ENCODE measurements around the gene VDR. TPM values are rescaled to one million over a fixed set of nuclear protein-coding genes. Genes with fewer than 3 reads are reported as not detected.
A peak's percentile ranks its signal among the peaks of the same experiment; 100 is the strongest.

VDR gene
- total RNA-seq, 3 donors from 2014 or later, result 1.6 to 41.7 (median 16.1) TPM

GRCh38 chr12:47868041-47868440, 36.8 kb downstream of the VDR start:
- Histone ChIP-seq H3K36me3 (no peaks in the 10 kb centered on the region), H3K4me1 (peaks cover 0 to 8% of the 10 kb centered on the region in 2 donors), H3K4me3 (no peak overlapping the region), H3K9me3 (no peaks in the 10 kb centered on the region), H3K27me3 (no peaks in the 10 kb centered on the region), H3K27ac (no peak overlapping the region)
- intact Hi-C loops (cut with DNase I; ENCODE audit: low total_unique reads), result no loop called here
- TF ChIP-seq CTCF (IDR thresholded peaks at IDR 0.05) (no peak), POLR2AphosphoS5 (IDR thresholded peaks at IDR 0.05) (no peak), POLR2A (IDR thresholded peaks at IDR 0.05) (no peak)
- DNase-seq (ENCODE audit: low spot score in 2 of 2), result no peak

- TF ChIP-seq CTCF (IDR thresholded peaks at IDR 0.05), result no peak
- no peak for TF ChIP-seq POLR2A (IDR thresholded peaks at IDR 0.05)
- TF ChIP-seq POLR2AphosphoS5 (IDR thresholded peaks at IDR 0.05), result no peak
- Histone ChIP-seq H3K27ac (no peak overlapping the region), H3K4me1 (peaks cover 0 to 8% of the 10 kb centered on the region in 2 donors), H3K4me3 (no peak overlapping the region), H3K36me3 (no peaks in the 10 kb centered on the region), H3K9me3 (no peaks in the 10 kb centered on the region), H3K27me3 (no peaks in the 10 kb centered on the region)
- intact Hi-C loops (cut with DNase I; ENCODE audit: low total_unique reads), result no loop called here
- no peak for DNase-seq (ENCODE audit: low spot score in 2 of 2)
These were observed 37.3 kb downstream of the VDR start for GRCh38 chr12:47867495-47867941.

- DNase-seq (ENCODE audit: low spot score in 2 of 2), result no peak
- TF ChIP-seq POLR2AphosphoS5 (IDR thresholded peaks at IDR 0.05) (no peak), CTCF (IDR thresholded peaks at IDR 0.05) (no peak), POLR2A (IDR thresholded peaks at IDR 0.05) (no peak)
These were observed 40.1 kb downstream of the VDR start for GRCh38 chr12:47864646-47865235.

GRCh38 chr12:47863985-47864384, 40.8 kb downstream of the VDR start:
- H3K4me3 ChIP-seq, result no peak overlapping the region
- H3K36me3 ChIP-seq, result no peaks in the 10 kb centered on the region
- no peaks in the 10 kb centered on the region for H3K4me1 ChIP-seq
- intact Hi-C loops (cut with DNase I; ENCODE audit: low total_unique reads), result no loop called here
- no peaks in the 10 kb centered on the region for H3K27me3 ChIP-seq
- DNase-seq (ENCODE audit: low spot score in 2 of 2), result no peak
- TF ChIP-seq POLR2A (IDR thresholded peaks at IDR 0.05), result no peak
- TF ChIP-seq CTCF (IDR thresholded peaks at IDR 0.05), result no peak
- TF ChIP-seq POLR2AphosphoS5 (IDR thresholded peaks at IDR 0.05), result no peak
- no peaks in the 10 kb centered on the region for H3K9me3 ChIP-seq
- peak overlapping the region; percentile 42 to 58 for H3K27ac ChIP-seq

More at GRCh38 chr12:47864646-47865235, 40.1 kb downstream of the VDR start:
- no peaks in the 10 kb centered on the region for H3K9me3 ChIP-seq
- intact Hi-C loops (cut with DNase I; ENCODE audit: low total_unique reads), result no loop called here
- no peaks in the 10 kb centered on the region for H3K4me1 ChIP-seq
- H3K36me3 ChIP-seq, result no peaks in the 10 kb centered on the region
- H3K27me3 ChIP-seq, result no peaks in the 10 kb centered on the region
- no peak overlapping the region for H3K4me3 ChIP-seq
- peak overlapping the region; percentile 42 to 58 for H3K27ac ChIP-seq

- H3K27ac ChIP-seq, result peak overlapping the region in 1 of 2 donors; percentile 42
- no peak overlapping the region for H3K4me3 ChIP-seq
- H3K4me1 ChIP-seq, result no peaks in the 10 kb centered on the region
- DNase-seq (ENCODE audit: low spot score in 2 of 2), result peak in 1 of 2 donors; percentile 50
- H3K9me3 ChIP-seq, result no peaks in the 10 kb centered on the region
- intact Hi-C loops (cut with DNase I; ENCODE audit: low total_unique reads), result no loop called here
- H3K36me3 ChIP-seq, result no peaks in the 10 kb centered on the region
- no peaks in the 10 kb centered on the region for H3K27me3 ChIP-seq
- no peak for TF ChIP-seq POLR2A (IDR thresholded peaks at IDR 0.05)
- TF ChIP-seq CTCF (IDR thresholded peaks at IDR 0.05), result no peak
- TF ChIP-seq POLR2AphosphoS5 (IDR thresholded peaks at IDR 0.05), result no peak
These were observed 41.3 kb downstream of the VDR start for GRCh38 chr12:47863467-47863866.
